HEK293T (cell line): ENCODE results near the gene RUNX3.

Experiments
- BHLHE40 ChIP-seq: fragments of 450-650 bp; IDR thresholded peaks from 2 replicates; pipeline ENCODE4 v1.6.1; 2016; ENCODE audit warnings: mild to moderate bottlenecking, moderate library complexity, borderline replicate concordance
- FOXM1 ChIP-seq: fragments of 450-650 bp; IDR thresholded peaks from 2 replicates; pipeline ENCODE4 v1.6.1; 2017; ENCODE audit warnings: mild to moderate bottlenecking, borderline replicate concordance
- TARDBP ChIP-seq: fragments of 450-650 bp; IDR thresholded peaks from 2 replicates; pipeline ENCODE4 v1.6.1; 2016
- ZNF384 ChIP-seq: fragments of 450-650 bp; IDR thresholded peaks from 2 replicates; pipeline ENCODE4 v1.6.1; 2016

- TF ChIP-seq BHLHE40 (no peak), FOXM1 (no peak), ZNF384 (no peak), TARDBP (no peak)
Measured at GRCh38 chr1:24917327-24918074, 12.6 kb downstream of the RUNX3 start.
